ENCODE data around the gene HNMT. TPM values are rescaled to one million over a fixed set of nuclear protein-coding genes. Genes with fewer than 3 reads are reported as not detected.
"Not testable (repeated sequence)": the region's sequence is repeated elsewhere in the genome, so short reads cannot be mapped to it uniquely, and the experiment has no call there.

The HNMT gene
- total RNA-seq, 2 experiments from 2014 or later: not detected

DNA sequence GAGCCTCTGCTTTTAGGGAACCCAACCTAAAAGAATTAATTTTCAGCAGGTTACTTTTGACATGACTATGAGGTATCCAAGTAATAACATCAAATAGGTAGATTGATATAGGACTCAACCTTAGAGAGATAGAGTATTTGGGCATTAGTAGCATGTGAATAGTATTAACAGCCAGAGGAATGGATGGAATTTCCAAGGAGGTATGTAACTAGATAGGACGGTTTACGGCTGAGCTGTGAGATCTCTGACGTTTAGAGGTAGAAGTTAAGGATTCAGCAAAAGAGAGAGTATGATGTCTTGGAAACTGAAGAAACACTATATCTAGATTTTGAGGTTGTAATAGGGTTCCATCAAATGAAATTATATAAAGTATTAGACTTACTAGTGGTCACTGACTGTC lies 70.3 kb downstream of the HNMT start:
- POLR2A ChIA-PET: no interaction called here

GRCh38 chr2:138035608-138036217 lies 71.4 kb downstream of the HNMT start:
- ChIA-PET CTCF (no interaction called here), POLR2A (no interaction called here)

More for the DNA sequence above, 70.3 kb downstream of the HNMT start:
- CTCF ChIA-PET: no interaction called here

DNA sequence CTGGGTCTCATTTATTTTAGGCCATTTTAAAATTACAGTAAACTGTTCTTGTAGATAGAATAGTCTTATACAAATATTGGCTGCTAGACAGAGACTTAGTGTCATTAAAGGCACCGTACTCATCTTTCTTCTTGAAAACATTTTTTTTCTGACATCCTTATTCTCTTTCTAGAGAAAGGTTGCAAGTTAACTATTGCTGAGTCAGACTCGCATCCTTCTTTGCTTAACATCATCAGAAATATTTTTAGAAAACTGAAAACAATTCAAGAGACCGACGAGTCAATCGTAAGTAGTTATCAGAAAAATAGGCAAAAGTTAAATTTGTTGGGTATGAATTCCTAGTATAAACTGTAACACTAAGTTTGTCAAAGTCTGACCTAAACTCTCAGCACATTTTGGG lies 72.2 kb downstream of the HNMT start:
- CTCF ChIA-PET: no interaction called here

GRCh38 chr2:138037090-138037489 lies 72.8 kb downstream of the HNMT start:
- ChIA-PET POLR2A (no interaction called here), CTCF (no interaction called here)

More for the DNA sequence above, 72.2 kb downstream of the HNMT start:
- POLR2A ChIA-PET: no interaction called here

GRCh38 chr2:138040616-138041015 lies 76.3 kb downstream of the HNMT start:
- CTCF ChIA-PET: no interaction called here
- POLR2A ChIA-PET: no interaction called here

- ChIA-PET CTCF (no interaction called here), POLR2A (no interaction called here)
These were observed 78.0 kb downstream of the HNMT start for GRCh38 chr2:138042311-138042710.

- POLR2A ChIA-PET, CTCF ChIA-PET: not testable (repeated sequence)
These were observed 79.3 kb downstream of the HNMT start for GRCh38 chr2:138043588-138043987.

GRCh38 chr2:138058427-138058826 lies 94.2 kb downstream of the HNMT start:
- CTCF ChIA-PET: no interaction called here
- POLR2A ChIA-PET: no interaction called here

DNA sequence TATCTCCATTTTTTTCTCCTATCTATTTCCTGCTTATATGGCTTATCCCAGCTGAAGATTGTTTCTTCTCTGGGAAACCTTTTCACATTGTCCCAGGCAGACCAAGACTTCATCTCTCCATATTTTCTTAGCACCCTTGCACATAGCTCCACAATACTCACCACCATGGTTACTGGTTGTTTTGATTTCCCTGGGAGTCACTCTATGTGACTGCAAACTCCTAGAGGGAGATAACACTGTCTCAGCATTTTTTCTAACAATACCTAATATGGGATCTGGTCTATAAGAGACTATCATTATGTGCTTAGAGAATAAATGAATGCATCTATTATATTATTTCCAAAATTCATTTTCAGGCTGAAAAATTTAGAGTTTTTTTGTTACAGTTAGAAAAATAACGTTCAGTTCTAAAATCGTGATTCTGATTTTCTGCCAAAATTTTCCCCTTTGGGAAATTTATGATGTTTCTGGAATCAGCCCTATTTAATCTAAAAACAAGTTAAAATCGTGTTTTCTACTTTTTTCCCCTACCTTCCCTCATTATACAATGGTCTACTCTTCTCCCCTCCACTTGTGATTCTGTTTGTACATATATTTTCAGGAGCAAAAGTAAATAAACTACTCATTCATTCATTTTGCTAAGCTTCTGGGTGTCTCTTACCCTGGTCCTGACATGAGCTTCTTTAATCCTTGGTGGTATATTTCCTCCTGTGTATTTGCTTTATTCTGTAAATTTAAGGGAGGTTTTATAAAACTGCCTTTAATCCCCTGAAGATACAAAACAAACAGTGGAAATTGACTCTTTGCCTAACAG lies 95.4 kb downstream of the HNMT start:
- ChIA-PET POLR2A (no interaction called here), CTCF (no interaction called here)

- POLR2A ChIA-PET: no interaction called here
- CTCF ChIA-PET: no interaction called here
These were observed 96.0 kb downstream of the HNMT start for GRCh38 chr2:138060301-138060635.

DNA sequence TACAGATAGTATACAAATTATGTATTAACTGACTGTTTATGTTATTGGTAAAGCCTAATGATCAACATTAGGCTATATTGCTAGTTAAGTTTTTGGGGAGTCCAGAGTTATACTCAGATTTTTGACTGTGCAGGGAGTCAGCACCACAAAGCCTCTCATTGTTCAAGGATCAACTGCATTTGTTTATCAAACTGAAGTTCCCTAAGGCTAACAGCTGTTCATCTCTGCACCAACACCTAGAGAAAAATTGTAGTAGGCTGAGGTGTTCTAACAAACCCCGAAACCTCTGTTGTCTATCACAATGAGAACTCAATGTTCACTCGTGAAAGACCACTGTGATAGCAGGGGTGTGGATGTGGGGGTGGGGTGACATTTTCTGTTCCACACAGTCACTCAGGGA lies 97.7 kb downstream of the HNMT start:
- ChIA-PET CTCF (no interaction called here), POLR2A (no interaction called here)

GRCh38 chr2:138063181-138063580 lies 98.9 kb downstream of the HNMT start:
- ChIA-PET POLR2A (no interaction called here), CTCF (no interaction called here)

Data from activated CD8-positive, alpha-beta memory T cell treated with anti-CD3 and anti-CD28 coated beads for 36 hours (primary cell).